GM19043 (cell line): ENCODE measurements around the gene JSRP1.

Experiments
- ATAC-seq: cut with Tn5 transposase; IDR thresholded peaks from one replicate; pipeline ENCODE4 v1.9.1; 2021; ENCODE audit warnings: low read depth; ENCODE audit not compliant: unreplicated experiment

JSRP1 gene

DNA sequence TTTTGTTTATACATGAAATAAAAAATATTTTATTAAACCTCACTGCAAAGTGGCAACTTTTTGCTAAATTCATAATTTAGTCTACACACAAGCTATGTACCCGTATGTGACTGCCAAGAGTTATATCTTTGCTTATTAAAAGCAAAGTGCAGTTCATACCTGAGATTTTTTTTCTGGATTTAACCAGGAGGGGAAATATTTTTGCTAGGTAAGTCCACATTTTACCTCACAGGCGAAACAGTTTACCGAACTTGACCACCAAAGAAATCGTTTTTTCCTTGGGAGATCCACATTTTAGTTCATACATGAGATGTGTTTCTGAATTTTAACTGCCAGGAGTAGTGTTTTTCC is 12.2 kb upstream of the JSRP1 start:
- ATAC-seq = no peak

DNA sequence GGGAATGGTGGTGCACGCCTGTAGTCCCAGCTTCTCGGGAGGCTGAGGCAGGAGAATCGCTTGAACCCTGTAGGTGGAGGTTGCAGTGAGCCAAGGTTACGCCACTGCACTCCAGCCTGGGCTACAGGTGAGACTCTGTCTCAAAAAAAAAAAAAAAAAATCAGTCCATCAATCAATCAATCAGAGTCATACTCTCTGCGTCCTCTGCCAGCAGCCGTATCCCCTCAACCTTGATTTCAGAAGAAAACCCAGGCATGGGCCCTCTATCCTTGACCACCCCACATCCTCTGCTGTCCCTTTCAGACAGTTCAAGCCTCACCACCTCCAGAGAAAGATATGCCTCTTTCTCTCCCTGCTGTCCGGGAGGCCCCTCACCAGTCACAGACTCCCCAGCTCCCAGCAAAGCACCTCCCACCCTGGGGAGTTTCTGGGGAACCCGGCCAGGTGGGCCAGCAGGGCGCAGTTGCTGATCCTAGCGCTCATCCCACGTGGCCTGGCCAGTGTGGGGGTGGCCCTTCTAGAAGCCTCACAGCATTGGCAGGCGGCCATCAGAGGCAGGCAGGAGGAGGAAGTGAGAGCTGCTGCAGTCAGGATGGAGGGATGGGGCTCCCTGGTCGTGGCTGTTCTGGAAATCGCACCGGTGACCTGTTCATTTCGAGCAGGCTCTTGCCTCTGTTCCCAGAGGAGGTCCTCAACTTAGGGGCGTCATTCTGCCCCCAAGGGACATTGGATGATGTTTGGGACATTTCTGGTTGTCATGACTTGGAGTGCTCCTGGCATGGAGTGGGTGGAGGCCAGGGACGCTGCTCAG is 10.2 kb upstream of the JSRP1 start:
- no peak for ATAC-seq

DNA sequence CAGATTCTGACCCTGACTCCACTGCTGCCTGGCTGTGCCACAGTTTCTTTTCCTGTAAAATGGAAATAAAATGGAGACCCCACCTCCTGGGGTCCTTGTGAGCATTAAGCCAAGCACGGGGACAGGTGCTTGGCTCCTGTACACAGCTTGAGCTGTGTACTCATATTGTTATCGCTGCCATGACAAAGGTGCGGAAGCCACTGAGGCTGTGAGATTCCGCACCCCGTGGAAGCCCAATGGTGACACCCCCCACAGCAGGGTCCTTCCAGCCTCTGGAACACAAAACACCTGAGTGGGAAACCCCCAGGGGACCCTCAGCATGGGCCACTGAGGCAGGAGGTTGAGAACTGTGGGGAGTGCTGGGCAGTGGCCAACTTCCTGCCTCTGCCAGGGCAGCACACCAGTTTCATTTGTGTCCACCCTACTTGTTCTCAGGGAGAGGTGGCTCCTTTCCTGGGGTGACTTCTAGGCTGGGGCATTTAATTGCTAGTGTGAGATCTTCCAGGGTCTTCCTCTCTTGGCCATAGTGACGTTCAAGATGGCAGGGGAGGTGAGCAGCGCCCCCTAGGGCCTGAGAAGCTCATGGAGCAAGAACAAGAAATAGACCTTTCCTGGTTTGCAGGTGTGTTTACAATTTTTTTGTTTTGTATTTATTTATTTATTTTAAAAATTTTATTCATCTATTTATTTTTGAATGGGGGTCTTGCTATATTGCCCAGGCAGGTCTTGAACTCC is 5.4 kb upstream of the JSRP1 start:
- ATAC-seq = no peak

DNA sequence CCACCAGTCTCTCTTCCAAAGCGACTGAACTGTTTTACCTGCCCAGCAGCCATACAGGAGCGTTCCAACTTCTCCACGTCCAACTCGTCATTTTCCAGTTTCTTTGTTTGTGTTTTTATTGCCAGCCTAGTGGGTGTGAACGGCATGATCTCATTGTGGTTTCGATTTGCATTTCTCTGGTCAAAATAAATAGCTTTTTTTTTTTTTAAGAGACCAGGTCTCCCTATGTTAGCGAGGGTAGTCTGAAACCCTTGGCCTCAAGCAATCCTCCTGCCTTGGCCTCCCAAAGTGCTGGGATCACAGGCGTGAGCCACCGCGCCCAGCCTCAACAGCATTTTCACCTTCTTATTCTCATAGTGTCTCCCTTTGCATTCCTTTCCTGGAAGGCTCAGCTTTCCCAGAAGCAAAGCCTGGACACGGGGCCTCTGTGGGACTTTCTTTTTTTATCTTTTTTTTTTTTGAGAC is 4.2 kb upstream of the JSRP1 start:
- ATAC-seq = no peak

DNA sequence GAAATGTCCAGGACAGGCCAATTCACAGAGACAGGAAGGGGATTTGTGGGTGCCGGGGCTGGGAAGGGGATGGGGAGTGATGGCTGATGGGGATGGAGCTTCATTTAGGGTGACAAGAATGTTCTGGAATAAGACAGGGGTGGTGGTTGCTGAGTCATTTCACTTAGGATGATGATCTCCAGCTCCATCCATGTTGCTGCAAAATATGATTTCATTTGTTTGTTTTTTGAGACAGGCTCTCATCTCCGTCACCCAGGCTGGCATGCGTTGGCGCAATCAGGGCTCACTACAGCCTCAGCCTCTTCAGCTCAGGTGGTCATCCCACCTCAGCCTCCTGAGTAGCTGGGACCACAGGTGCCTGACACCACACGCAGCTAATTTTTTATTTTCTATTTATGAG is 3.1 kb upstream of the JSRP1 start:
- ATAC-seq = no peak

DNA sequence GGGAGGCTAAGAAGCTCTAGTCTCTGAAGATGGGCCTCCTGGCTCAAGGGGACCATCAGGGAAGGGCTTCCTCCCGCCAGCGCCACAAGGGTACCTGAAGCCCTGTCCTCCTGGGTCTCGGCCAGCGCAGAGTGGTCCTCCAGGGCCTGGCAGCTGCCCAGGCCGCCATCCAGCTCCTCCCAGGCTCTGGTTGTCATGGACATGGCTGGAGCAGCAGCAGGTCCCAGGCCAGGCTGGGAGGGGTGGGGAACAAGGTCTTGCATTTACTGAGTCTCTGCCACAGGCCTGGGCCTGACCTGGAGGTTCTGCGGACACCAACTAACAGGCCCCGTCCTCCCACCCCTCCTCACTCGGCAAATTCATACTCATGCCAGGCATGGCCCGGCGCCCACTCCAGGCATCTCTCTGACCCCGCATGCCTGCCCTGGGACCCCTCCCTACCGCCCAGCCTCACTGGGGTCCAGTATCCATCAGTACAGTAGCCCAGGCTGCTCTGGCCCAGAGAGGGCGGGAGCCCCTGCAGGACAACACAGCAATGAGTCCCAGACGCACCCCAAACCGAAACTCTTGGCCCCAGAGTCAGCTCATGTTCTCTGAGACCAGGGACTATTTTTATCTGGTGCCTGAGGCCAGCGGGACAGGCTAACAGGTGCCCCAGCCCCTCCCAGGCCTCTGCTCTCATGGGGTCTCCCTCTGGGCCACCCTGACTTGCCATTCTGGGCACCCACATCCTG is 938 bp downstream of the JSRP1 start:
- ATAC-seq = no peak

DNA sequence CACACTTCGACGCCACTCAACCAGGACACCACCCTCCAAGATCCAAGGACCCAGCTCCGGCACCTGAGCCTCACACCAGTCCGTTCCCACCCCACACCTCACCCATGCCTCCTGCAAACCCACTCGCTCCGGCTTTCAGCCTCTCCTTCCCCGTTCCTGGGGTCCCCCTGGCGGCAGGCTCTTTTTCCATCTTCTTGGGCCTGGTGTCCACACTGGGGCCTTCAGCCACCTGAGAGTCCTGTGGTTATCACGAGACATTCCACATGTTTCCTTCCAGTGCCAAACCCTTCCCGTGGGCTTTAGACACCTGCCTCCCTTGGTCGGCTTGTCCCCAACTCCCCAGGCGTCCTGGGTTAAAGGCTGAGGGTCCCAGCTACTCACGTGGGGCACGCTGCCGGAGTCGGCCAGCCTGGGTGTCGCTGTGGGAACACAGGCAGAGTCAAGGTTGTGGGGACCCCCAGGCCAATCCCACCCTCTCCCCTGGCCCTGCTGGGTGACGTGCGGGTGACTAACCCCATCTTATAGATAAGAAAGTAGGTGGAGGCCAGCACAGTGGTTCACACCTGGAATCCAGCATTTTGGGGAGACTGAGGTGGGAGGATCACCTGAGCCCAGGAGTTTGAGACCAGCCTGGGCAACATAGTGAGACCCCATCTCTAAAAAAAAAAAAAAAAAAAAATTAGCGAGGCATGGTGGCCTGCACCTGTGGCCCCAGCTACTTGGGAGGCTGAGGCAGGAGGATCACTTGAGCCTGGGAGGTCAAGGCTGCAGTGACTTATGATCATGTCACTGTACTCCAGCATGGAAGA is 1.9 kb downstream of the JSRP1 start:
- no peak for ATAC-seq

DNA sequence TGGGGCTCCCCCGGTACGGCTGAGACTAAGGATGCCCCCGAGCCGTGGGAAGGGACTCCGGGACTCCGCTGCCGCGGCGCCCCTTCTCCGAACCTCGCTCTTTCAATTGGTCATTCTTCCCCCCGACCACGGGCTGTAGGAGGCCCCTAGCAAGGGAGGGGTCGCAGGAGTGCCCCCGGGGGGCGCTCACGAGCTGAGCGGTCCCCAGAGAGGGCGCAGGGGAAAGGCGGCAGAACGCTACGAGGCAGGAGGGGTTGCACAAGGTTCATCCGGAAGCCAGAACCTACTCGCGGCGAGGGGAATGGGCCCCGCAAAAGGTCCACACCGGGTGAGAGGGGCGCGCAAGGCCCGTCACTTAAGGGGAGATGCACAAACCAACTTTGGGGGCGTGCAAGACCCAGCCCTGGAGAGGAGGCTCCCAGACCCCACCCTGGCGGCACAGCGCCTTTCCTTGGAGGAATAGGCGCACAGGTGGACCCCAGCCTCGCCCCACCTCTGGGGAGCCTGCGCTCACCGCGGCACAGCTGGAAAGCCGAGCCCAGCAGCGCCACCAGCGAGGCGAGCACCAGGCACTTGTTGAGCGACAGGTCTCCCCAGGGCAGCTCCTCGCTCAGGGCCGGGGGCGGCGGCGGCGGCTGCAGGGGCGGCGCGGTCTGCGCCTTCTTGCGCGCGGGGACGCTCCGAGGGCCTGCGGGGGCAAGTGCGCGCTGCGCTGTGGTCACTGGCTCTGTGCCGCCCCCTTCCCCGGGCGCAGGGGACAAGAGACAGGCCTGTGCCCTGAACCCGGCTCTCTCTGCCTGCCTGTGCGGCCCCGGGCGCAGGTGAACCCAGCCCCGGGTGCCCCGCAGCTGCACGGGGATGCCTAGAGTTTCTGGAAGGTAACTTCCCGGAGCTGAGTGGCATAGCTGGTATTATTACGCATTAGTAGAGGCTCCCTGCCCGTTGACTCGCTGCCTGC is 2.8 kb downstream of the JSRP1 start:
- ATAC-seq = no peak

DNA sequence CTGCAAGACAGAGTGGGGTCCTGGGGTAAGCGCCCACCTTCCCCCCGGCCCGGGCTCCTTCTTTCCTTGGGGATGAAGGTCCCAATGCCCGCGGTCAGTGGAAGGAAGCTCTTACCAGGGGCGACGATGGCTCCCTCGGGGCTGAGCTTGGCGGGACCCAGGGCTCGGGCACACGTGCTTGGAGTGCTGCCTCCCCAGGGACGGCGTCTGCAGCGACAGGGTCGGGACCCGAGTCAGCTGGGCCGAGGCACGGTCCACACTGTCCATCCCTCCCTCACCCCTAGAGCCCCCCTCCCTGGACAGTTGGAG is 3.5 kb downstream of the JSRP1 start:
- ATAC-seq = no peak

DNA sequence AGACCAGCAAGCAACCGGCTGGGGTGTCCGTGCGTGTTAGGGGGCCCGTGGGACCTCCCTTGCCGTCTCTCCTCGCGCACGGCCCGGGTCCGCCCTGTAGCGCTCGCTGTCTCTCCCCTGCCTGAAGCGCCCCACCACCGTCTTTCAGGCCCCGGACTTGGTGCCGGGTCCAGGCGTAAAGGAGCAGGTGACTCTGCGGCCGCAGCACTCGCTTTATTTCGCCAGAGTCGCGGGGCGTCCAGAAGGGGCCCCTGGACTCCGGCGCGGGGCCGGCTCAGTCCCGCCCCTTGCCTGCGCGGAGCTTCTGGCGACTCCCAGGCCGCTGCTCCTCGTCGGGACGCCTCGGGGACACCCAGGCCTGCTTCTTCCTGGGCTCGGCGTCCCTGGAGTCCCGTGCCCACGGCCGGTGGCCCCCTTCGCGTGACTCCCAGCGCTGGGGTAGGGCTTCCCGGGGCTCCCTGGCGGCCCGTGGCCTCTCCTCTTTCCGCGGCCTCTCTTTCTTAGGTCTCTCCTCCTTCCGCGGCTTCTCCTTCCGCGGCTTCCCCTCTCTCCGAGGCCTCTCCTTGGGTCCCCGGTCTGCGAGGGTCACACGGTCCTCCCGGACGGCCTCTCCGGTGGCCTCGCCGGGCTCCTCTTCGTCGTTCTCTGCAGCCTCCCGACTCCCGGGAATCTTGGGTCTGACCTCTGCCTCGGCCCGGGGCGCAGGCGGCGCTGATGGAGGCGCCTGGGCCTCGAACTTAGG is 4.0 kb downstream of the JSRP1 start:
- ATAC-seq = no peak

DNA sequence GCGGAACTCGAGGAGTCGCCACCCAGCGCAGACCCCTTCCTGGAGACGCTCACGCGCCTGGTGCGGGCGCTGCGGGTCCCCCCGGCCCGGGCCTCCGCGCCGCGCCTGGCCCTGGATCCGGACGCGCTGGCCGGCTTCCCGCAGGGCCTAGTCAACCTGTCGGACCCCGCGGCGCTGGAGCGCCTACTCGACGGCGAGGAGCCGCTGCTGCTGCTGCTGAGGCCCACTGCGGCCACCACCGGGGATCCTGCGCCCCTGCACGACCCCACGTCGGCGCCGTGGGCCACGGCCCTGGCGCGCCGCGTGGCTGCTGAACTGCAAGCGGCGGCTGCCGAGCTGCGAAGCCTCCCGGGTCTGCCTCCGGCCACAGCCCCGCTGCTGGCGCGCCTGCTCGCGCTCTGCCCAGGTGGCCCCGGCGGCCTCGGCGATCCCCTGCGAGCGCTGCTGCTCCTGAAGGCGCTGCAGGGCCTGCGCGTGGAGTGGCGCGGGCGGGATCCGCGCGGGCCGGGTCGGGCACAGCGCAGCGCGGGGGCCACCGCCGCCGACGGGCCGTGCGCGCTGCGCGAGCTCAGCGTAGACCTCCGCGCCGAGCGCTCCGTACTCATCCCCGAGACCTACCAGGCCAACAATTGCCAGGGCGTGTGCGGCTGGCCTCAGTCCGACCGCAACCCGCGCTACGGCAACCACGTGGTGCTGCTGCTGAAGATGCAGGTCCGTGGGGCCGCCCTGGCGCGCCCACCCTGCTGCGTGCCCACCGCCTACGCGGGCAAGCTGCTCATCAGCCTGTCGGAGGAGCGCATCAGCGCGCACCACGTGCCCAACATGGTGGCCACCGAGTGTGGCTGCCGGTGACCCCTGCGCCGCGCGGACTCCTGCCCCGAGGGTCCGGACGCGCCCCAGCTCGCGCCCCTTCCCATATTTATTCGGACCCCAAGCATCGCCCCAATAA is 4.8 kb downstream of the JSRP1 start:
- ATAC-seq = no peak

DNA sequence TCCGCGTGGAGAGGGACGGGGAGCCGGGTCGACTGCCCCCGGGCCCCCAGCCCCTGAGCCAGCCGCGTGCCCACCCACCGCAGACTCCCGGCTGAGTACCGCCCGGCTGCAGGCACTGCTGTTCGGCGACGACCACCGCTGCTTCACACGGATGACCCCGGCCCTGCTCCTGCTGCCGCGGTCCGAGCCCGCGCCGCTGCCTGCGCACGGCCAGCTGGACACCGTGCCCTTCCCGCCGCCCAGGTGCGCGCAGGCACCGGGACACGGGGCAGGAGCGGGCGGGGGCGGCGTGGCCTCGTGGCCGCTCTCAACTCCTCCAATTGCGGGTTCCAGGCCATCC is 5.5 kb downstream of the JSRP1 start:
- no peak for ATAC-seq

DNA sequence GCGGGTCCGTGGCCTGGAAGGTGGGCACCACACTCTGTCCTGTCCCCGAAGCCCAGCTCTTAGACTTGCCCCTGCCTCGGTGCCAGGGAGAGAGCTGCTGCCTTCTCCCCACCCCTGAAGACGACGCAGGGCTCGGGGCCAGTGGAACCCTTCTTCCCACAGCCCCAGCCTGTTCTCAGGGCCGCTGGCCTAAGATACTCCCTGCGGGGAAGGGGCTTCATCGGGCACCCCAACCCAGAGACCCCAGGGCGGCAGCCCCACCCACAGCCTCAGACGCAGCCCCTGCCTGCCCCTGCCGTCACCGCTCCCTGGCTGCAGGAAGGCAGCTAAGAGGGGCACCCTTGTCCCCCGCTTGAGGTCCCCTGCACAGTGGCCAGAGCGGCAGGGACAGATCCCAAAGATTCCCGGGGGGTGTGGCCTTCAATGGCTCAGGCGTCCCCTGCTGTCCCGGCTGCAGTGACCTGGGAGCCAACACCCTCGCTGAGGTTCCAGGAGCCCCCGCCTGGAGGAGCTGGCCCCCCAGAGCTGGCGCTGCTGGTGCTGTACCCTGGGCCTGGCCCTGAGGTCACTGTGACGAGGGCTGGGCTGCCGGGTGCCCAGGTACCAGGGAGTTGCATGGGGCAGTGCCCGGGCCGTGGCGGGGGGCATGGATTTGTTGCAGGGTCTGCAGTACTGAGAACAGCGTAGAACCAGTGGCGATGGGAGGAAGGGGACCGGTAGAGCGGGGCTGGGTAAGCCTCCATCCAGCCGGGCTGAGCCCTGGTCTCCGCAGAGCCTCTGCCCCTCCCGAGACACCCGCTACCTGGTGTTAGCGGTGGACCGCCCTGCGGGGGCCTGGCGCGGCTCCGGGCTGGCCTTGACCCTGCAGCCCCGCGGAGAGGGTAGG is 6.1 kb downstream of the JSRP1 start:
- no peak for ATAC-seq

DNA sequence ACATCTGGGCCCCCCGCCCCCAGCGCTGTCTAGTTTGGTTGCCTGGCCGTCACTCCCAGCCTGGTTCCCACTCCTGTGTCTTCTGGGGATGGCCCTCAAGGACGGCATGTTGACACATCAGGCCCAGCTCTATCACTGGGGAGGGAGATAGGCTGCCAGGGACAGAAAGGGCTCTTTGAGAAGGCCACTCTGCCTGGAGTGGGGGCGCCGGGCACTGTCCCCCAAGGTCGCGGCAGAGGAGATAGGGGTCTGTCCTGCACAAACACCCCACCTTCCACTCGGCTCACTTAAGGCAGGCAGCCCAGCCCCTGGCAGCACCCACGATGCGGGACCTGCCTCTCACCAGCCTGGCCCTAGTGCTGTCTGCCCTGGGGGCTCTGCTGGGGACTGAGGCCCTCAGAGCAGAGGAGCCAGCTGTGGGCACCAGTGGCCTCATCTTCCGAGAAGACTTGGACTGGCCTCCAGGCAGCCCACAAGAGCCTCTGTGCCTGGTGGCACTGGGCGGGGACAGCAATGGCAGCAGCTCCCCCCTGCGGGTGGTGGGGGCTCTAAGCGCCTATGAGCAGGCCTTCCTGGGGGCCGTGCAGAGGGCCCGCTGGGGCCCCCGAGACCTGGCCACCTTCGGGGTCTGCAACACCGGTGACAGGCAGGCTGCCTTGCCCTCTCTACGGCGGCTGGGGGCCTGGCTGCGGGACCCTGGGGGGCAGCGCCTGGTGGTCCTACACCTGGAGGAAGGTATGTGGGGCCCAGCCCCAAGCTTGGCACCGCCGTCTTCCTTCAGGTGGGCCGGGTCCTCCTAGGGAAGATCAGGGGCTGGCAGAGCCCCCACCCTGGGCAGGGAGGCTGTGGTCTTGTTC is 7.0 kb downstream of the JSRP1 start, which contains the start of gene AMH:
TSS of gene AMH (plus strand) at position 314 of the 857 bp plus-strand sequence. CDS start at position 324, 10 bp downstream.
- no peak for ATAC-seq

DNA sequence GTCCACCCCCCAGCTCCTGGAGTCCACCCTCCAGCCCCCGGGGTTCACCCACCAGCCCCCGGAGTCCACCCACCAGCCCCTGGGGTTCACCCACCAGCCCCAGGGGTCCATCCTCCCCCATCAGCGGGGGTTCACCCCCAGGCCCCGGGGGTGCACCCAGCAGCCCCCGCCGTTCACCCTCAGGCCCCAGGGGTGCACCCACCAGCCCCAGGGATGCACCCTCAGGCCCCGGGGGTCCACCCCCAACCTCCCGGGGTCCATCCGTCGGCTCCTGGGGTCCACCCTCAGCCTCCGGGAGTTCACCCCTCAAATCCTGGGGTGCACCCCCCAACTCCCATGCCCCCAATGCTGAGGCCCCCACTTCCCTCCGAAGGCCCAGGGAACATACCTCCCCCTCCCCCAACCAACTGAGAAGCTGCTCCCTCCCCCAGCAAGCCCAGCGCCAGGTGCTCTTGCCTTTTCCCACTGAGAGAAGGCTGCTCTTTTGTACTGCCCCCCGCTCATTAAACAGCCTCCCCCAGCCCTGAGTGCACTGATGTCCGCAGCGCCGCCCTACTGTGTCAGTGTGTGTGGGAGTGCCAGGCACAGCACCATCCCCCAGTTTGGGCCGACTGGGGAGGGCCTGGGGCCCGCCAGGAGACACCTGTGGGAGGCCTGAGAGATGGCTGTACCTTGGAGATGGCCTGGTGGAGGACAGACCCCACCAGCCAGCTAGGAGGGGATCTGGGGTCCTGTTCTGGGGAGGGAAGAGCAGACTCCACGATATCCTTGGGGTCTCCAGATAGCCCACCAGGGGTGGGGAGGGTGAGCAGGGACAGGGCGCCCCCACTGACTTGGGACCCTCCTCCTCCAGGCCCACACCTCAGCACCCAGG is 7.8 kb downstream of the JSRP1 start:
- ATAC-seq = no peak
